SU-DHL-6 (cell line): Measurements from ENCODE around the gene SLC39A10.

Experiments used
- CTCF ChIP-seq: fragments of 200-600 bp; sonication (generic); IDR thresholded peaks from one replicate; pipeline ENCODE4 v1.5.1; 2017; ENCODE audit warnings: antibody characterized with exemption, mild to moderate bottlenecking, low read length, moderate library complexity; ENCODE audit not compliant: insufficient read depth, poor library complexity, severe bottlenecking
- EZH2phosphoT487 ChIP-seq: fragments of 200-600 bp; sonication (generic), shearing (Covaris generic); conservative IDR thresholded peaks from 2 replicates; pipeline ENCODE4 v1.6.1; 2018; ENCODE audit warnings: mild to moderate bottlenecking, antibody characterized with exemption, low read length, moderate library complexity, mixed read lengths

- TF ChIP-seq EZH2phosphoT487 (no peak), CTCF (no peak)
Measured at GRCh38 chr2:195763866-195764265, 106.8 kb downstream of the SLC39A10 start.
